Endometrial microvascular endothelial cells (primary cell): ENCODE measurements around the gene SLAMF8. TPM values are rescaled to one million over a fixed set of nuclear protein-coding genes. Genes with fewer than 3 reads are reported as not detected.

Source experiments
- in situ Hi-C: cut with HindIII; loops from 2 replicates; pipeline ENCODE4 v1.10.0; 2017; ENCODE audit warnings: low sequenced_read_pairs, low pct_unique_long_range_greater_than_20kb; ENCODE audit errors: inconsistent ontology term
- total RNA-seq: library from RNA; depleted of rRNA; stranded (reverse); fragments of >200 nt; gene quantifications from one replicate; pipeline ENCODE4 v1.2.3, GENCODE V29; 2015; ENCODE audit errors: inconsistent ontology term

Gene SLAMF8
- total RNA-seq, 1 donor from 2014 or later = not detected

DNA sequence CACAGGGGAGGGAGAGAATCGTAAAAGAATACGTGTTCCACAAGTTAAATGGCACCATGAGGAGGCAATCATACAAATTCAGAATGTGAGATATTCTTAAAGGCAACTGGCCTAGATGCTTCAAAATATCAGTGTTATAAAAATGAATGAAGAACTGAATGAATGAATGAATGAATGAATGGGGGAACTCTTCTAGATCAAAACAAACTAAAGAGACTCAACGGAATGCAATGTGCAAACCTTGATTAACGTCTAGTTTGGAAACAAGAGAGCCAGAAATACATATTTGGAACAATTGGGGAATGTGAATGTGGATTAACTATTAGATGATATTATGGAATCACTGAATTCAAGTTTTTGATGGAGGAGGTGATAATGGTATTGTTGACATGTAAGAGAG, 56.5 kb downstream of the SLAMF8 start:
- in situ Hi-C loops = loop anchor here (25.0 kb wide), 2 partner anchors 96 to 696 kb away; partner anchors contain the start of gene DUSP23

- in situ Hi-C loops = loop anchor here (25.0 kb wide), 2 partner anchors 97 to 697 kb away; partner anchors contain the start of gene DUSP23
Observed at GRCh38 chr1:159884296-159884695, 57.6 kb downstream of the SLAMF8 start.

Other genes with a start within 250 kb of the SLAMF8 start
- gene APCS, start 239.0 kb upstream of the SLAMF8 start, total RNA-seq = not detected
- not detected for gene CRP, start 112.3 kb upstream of the SLAMF8 start, total RNA-seq
- gene DUSP23, start 45.9 kb upstream of the SLAMF8 start, total RNA-seq = 81.6 TPM
- not detected for gene FCRL6, start 24.5 kb upstream of the SLAMF8 start, total RNA-seq
- gene VSIG8, start 35.8 kb downstream of the SLAMF8 start, total RNA-seq = not detected
- gene CFAP45, start 73.3 kb downstream of the SLAMF8 start, total RNA-seq = 0.19 TPM
- 1,070 TPM for gene TAGLN2, start 98.6 kb downstream of the SLAMF8 start, total RNA-seq
- not detected for gene IGSF9, start 118.7 kb downstream of the SLAMF8 start, total RNA-seq
- not detected for gene SLAMF9, start 127.4 kb downstream of the SLAMF8 start, total RNA-seq
- gene PIGM, start 205.1 kb downstream of the SLAMF8 start, total RNA-seq = 3.8 TPM
- not detected for gene KCNJ10, start 243.3 kb downstream of the SLAMF8 start, total RNA-seq